Stimulated activated CD8-positive, alpha-beta memory T cell treated with anti-CD3 and anti-CD28 coated beads, Interleukin-12 subunit alpha, Interleukin-12 subunit beta, amount 100 ng/mL, for 24 hours (primary cell): ENCODE results near the gene KCNT2.
"Not testable (repeated sequence)": the region's sequence is repeated elsewhere in the genome, so short reads cannot be mapped to it uniquely, and the experiment has no call there.

Experiments used
- DNase-seq: peaks from one replicate; pipeline ENCODE4 v3.0.0-alpha.2; 2020; ENCODE audit errors: extremely low read depth

The KCNT2 gene

GRCh38 chr1:196515904-196516303 is 92.3 kb downstream of the KCNT2 start:
- no peak for DNase-seq

- no peak for DNase-seq
Observed at GRCh38 chr1:196513821-196514220, 94.4 kb downstream of the KCNT2 start.

GRCh38 chr1:196510451-196510850 is 97.8 kb downstream of the KCNT2 start:
- no peak for DNase-seq

- DNase-seq, result not testable (repeated sequence)
Observed at GRCh38 chr1:196504224-196504623, 104.0 kb downstream of the KCNT2 start.

GRCh38 chr1:196502437-196502836 is 105.8 kb downstream of the KCNT2 start:
- DNase-seq, result no peak

GRCh38 chr1:196501760-196502428 is 106.3 kb downstream of the KCNT2 start:
- no peak for DNase-seq

GRCh38 chr1:196497817-196498216 is 110.4 kb downstream of the KCNT2 start:
- no peak for DNase-seq

- DNase-seq, result no peak
Observed at GRCh38 chr1:196494766-196495165, 113.5 kb downstream of the KCNT2 start.

GRCh38 chr1:196493881-196494280 is 114.4 kb downstream of the KCNT2 start:
- no peak for DNase-seq

- DNase-seq, result no peak
Observed at GRCh38 chr1:196488579-196488978, 119.7 kb downstream of the KCNT2 start.

- DNase-seq, result no peak
Observed at GRCh38 chr1:196486346-196486745, 121.9 kb downstream of the KCNT2 start.

- no peak for DNase-seq
Observed at GRCh38 chr1:196481616-196482015, 126.6 kb downstream of the KCNT2 start.

- no peak for DNase-seq
Observed at GRCh38 chr1:196477262-196477661, 131.0 kb downstream of the KCNT2 start.

- no peak for DNase-seq
Observed at GRCh38 chr1:196467230-196467925, 140.9 kb downstream of the KCNT2 start.

- no peak for DNase-seq
Observed at GRCh38 chr1:196466654-196467053, 141.6 kb downstream of the KCNT2 start.

GRCh38 chr1:196466166-196466565 is 142.1 kb downstream of the KCNT2 start:
- no peak for DNase-seq

- DNase-seq, result no peak
Observed at GRCh38 chr1:196464480-196464941, 143.7 kb downstream of the KCNT2 start.

- DNase-seq, result no peak
Observed at GRCh38 chr1:196462086-196462485, 146.2 kb downstream of the KCNT2 start.

- no peak for DNase-seq
Observed at GRCh38 chr1:196461521-196461920, 146.7 kb downstream of the KCNT2 start.

GRCh38 chr1:196459383-196459782 is 148.9 kb downstream of the KCNT2 start:
- DNase-seq, result no peak

GRCh38 chr1:196454792-196455191 is 153.4 kb downstream of the KCNT2 start:
- no peak for DNase-seq

GRCh38 chr1:196451103-196451502 is 157.1 kb downstream of the KCNT2 start:
- no peak for DNase-seq
